Omental fat pad (tissue), 4 donors: Measurements from ENCODE around the gene NELFB. TPM values are rescaled to one million over a fixed set of nuclear protein-coding genes. Genes with fewer than 3 reads are reported as not detected.

Experiments
- ATAC-seq: fragments of 150-250 bp; one replicate; pipeline ENCODE4 v1.9.1; 2016; ENCODE audit warnings: mild to moderate bottlenecking, moderate library complexity; ENCODE audit not compliant: low FRiP score
- DNase-seq: peaks from one replicate; pipeline ENCODE4 v3.0.0-alpha.2; 2019; ENCODE audit warnings: low spot score
- CTCF ChIP-seq, 3 donors: fragments of 450-650 bp; IDR thresholded peaks; one replicate each; pipeline ENCODE4 v1.5.1; 2016 to 2017; ENCODE audit warnings: antibody characterized with exemption in 3 of 3, mild to moderate bottlenecking in 3 of 3, moderate library complexity in 2 of 3
- total RNA-seq, 4 donors: library from RNA; depleted of rRNA; stranded (reverse); fragments of >200 nt; gene quantifications; one replicate each; pipeline ENCODE4 v1.1.0, GENCODE V29; 2016

The NELFB gene
- total RNA-seq, 4 donors from 2014 or later = 22.2 to 42.8 (median 34.2) TPM

GRCh38 chr9:137228968-137229896, 25.9 kb upstream of the NELFB start:
- DNase-seq (no peak), ATAC-seq (no peak)
- no peak for TF ChIP-seq CTCF (IDR thresholded peaks at IDR 0.05)

- ATAC-seq (no peak), DNase-seq (no peak)
- TF ChIP-seq CTCF (IDR thresholded peaks at IDR 0.05) = no peak
Measured at GRCh38 chr9:137229903-137230704, 25.0 kb upstream of the NELFB start.

- DNase-seq (no peak), ATAC-seq (no peak)
- no peak for TF ChIP-seq CTCF (IDR thresholded peaks at IDR 0.05)
Measured at GRCh38 chr9:137230705-137231371, 24.3 kb upstream of the NELFB start, which contains the start of gene SLC34A3. Gene SLC34A3, plus strand, starts transcription at chr9:137230901. Its CDS starts 802 bp downstream, at chr9:137231703.

GRCh38 chr9:137231372-137232039, 23.6 kb upstream of the NELFB start:
- ATAC-seq = no peak
- DNase-seq = no peak
- TF ChIP-seq CTCF (IDR thresholded peaks at IDR 0.05) = no peak

- DNase-seq (no peak), ATAC-seq (no peak)
- TF ChIP-seq CTCF (IDR thresholded peaks at IDR 0.05) = no peak
Measured at GRCh38 chr9:137232101-137232500, 23.0 kb upstream of the NELFB start.

- no peak for TF ChIP-seq CTCF (IDR thresholded peaks at IDR 0.05)
- no peak for ATAC-seq
Measured at GRCh38 chr9:137232510-137232909, 22.6 kb upstream of the NELFB start.

More at GRCh38 chr9:137232510-137232909, 22.6 kb upstream of the NELFB start:
- no peak for DNase-seq
